ENCODE measurements around the gene TMED9.
"Not testable (repeated sequence)": the region's sequence is repeated elsewhere in the genome, so short reads cannot be mapped to it uniquely, and the experiment has no call there.

Gene TMED9

GRCh38 chr5:177612215-177612673 lies 20.2 kb downstream of the TMED9 start:
- no peak for TF ChIP-seq CTCF (IDR thresholded peaks at IDR 0.05; ENCODE audit: low read length)
- TF ChIP-seq EZH2 (optimal IDR thresholded peaks at IDR 0.05; ENCODE audit: low read depth, low read length) = no peak
- TF ChIP-seq EZH2phosphoT487 (IDR thresholded peaks at IDR 0.05; ENCODE audit: low read length) = no peak
- H3K79me2 ChIP-seq (ENCODE audit: low read length) = no peaks in the 10 kb centered on the region
- no peaks in the 10 kb centered on the region for H3K36me3 ChIP-seq (replicated peaks; ENCODE audit: insufficient read depth, low read length)
- no peaks in the 10 kb centered on the region for H3F3A ChIP-seq (ENCODE audit: insufficient read depth, low read length)
- no peak overlapping the region for H3K4me3 ChIP-seq (ENCODE audit: low read length)
- H2AFZ ChIP-seq (ENCODE audit: low read length) = no peak overlapping the region
- no peaks in the 10 kb centered on the region for H3K9me3 ChIP-seq (replicated peaks; ENCODE audit: insufficient read depth, low read length)
- H4K20me1 ChIP-seq (ENCODE audit: insufficient read depth, low read length) = no peaks in the 10 kb centered on the region
- DNase-seq = no peak
- H3K27ac ChIP-seq (ENCODE audit: low read length) = no peak overlapping the region
- H3K9ac ChIP-seq (ENCODE audit: low read length) = no peak overlapping the region
- no peaks in the 10 kb centered on the region for H3K9me2 ChIP-seq (replicated peaks; ENCODE audit: insufficient read depth, low read length)
- no peak overlapping the region for H3K4me2 ChIP-seq (ENCODE audit: low read depth, low read length)
- H3K27me3 ChIP-seq (replicated peaks; ENCODE audit: insufficient read depth, low read length) = no peaks in the 10 kb centered on the region
- H3K4me1 ChIP-seq (ENCODE audit: low read length) = no peaks in the 10 kb centered on the region

GRCh38 chr5:177620560-177620959 lies 28.6 kb downstream of the TMED9 start:
- H3K9me2 ChIP-seq (replicated peaks; ENCODE audit: insufficient read depth, low read length) = no peaks in the 10 kb centered on the region
- H3K4me2 ChIP-seq (ENCODE audit: low read depth, low read length) = no peak overlapping the region
- no peak overlapping the region for H3K4me3 ChIP-seq (ENCODE audit: low read length)
- no peaks in the 10 kb centered on the region for H3K27me3 ChIP-seq (replicated peaks; ENCODE audit: insufficient read depth, low read length)
- H3K9me3 ChIP-seq (replicated peaks; ENCODE audit: insufficient read depth, low read length) = no peaks in the 10 kb centered on the region
- TF ChIP-seq EZH2 (optimal IDR thresholded peaks at IDR 0.05; ENCODE audit: low read depth, low read length) (no peak), EZH2phosphoT487 (IDR thresholded peaks at IDR 0.05; ENCODE audit: low read length) (no peak), CTCF (IDR thresholded peaks at IDR 0.05; ENCODE audit: low read length) (no peak)
- no peaks in the 10 kb centered on the region for H3K36me3 ChIP-seq (replicated peaks; ENCODE audit: insufficient read depth, low read length)
- no peak overlapping the region for H3K27ac ChIP-seq (ENCODE audit: low read length)
- no peaks in the 10 kb centered on the region for H3K79me2 ChIP-seq (ENCODE audit: low read length)
- no peaks in the 10 kb centered on the region for H3K4me1 ChIP-seq (ENCODE audit: low read length)
- no peak overlapping the region for H2AFZ ChIP-seq (ENCODE audit: low read length)
- no peaks in the 10 kb centered on the region for H4K20me1 ChIP-seq (ENCODE audit: insufficient read depth, low read length)
- no peak for DNase-seq
- H3K9ac ChIP-seq (ENCODE audit: low read length) = no peak overlapping the region
- H3F3A ChIP-seq (ENCODE audit: insufficient read depth, low read length) = no peaks in the 10 kb centered on the region

GRCh38 chr5:177624172-177624571 lies 32.2 kb downstream of the TMED9 start:
- H3K9ac ChIP-seq (ENCODE audit: low read length); H3F3A ChIP-seq (ENCODE audit: insufficient read depth, low read length); H3K4me2 ChIP-seq (ENCODE audit: low read depth, low read length); H4K20me1 ChIP-seq (ENCODE audit: insufficient read depth, low read length); H3K27ac ChIP-seq (ENCODE audit: low read length); H3K9me2 ChIP-seq (replicated peaks; ENCODE audit: insufficient read depth, low read length); H3K27me3 ChIP-seq (replicated peaks; ENCODE audit: insufficient read depth, low read length); H2AFZ ChIP-seq (ENCODE audit: low read length); H3K36me3 ChIP-seq (replicated peaks; ENCODE audit: insufficient read depth, low read length); H3K4me3 ChIP-seq (ENCODE audit: low read length); DNase-seq; H3K9me3 ChIP-seq (replicated peaks; ENCODE audit: insufficient read depth, low read length); H3K4me1 ChIP-seq (ENCODE audit: low read length); H3K79me2 ChIP-seq (ENCODE audit: low read length): not testable (repeated sequence)

GRCh38 chr5:177630186-177630585 lies 38.2 kb downstream of the TMED9 start:
- H3K4me3 ChIP-seq (ENCODE audit: low read length); H3F3A ChIP-seq (ENCODE audit: insufficient read depth, low read length); H3K4me2 ChIP-seq (ENCODE audit: low read depth, low read length); H3K4me1 ChIP-seq (ENCODE audit: low read length); H3K9ac ChIP-seq (ENCODE audit: low read length); H3K27ac ChIP-seq (ENCODE audit: low read length); H2AFZ ChIP-seq (ENCODE audit: low read length); H3K9me3 ChIP-seq (replicated peaks; ENCODE audit: insufficient read depth, low read length); H3K9me2 ChIP-seq (replicated peaks; ENCODE audit: insufficient read depth, low read length); H3K27me3 ChIP-seq (replicated peaks; ENCODE audit: insufficient read depth, low read length); H3K79me2 ChIP-seq (ENCODE audit: low read length); H4K20me1 ChIP-seq (ENCODE audit: insufficient read depth, low read length); H3K36me3 ChIP-seq (replicated peaks; ENCODE audit: insufficient read depth, low read length); DNase-seq: not testable (repeated sequence)

- not testable (repeated sequence) for H2AFZ ChIP-seq (ENCODE audit: low read length); H3K27ac ChIP-seq (ENCODE audit: low read length); H3K79me2 ChIP-seq (ENCODE audit: low read length); H3K4me2 ChIP-seq (ENCODE audit: low read depth, low read length); H3K27me3 ChIP-seq (replicated peaks; ENCODE audit: insufficient read depth, low read length); H3K36me3 ChIP-seq (replicated peaks; ENCODE audit: insufficient read depth, low read length); H4K20me1 ChIP-seq (ENCODE audit: insufficient read depth, low read length); H3K9me3 ChIP-seq (replicated peaks; ENCODE audit: insufficient read depth, low read length); H3F3A ChIP-seq (ENCODE audit: insufficient read depth, low read length); H3K9me2 ChIP-seq (replicated peaks; ENCODE audit: insufficient read depth, low read length); H3K9ac ChIP-seq (ENCODE audit: low read length); H3K4me1 ChIP-seq (ENCODE audit: low read length); H3K4me3 ChIP-seq (ENCODE audit: low read length); DNase-seq
Observed at GRCh38 chr5:177634912-177635311, 42.9 kb downstream of the TMED9 start.

- H3K9me3 ChIP-seq (replicated peaks; ENCODE audit: insufficient read depth, low read length); H3K27me3 ChIP-seq (replicated peaks; ENCODE audit: insufficient read depth, low read length); H2AFZ ChIP-seq (ENCODE audit: low read length); H3K27ac ChIP-seq (ENCODE audit: low read length); H3K9ac ChIP-seq (ENCODE audit: low read length); H4K20me1 ChIP-seq (ENCODE audit: insufficient read depth, low read length); H3K4me3 ChIP-seq (ENCODE audit: low read length); DNase-seq; H3K9me2 ChIP-seq (replicated peaks; ENCODE audit: insufficient read depth, low read length); H3K4me2 ChIP-seq (ENCODE audit: low read depth, low read length); H3K4me1 ChIP-seq (ENCODE audit: low read length); H3K79me2 ChIP-seq (ENCODE audit: low read length); H3F3A ChIP-seq (ENCODE audit: insufficient read depth, low read length); H3K36me3 ChIP-seq (replicated peaks; ENCODE audit: insufficient read depth, low read length): not testable (repeated sequence)
Observed at GRCh38 chr5:177645462-177645861, 53.5 kb downstream of the TMED9 start.
